ENCODE measurements around the gene POLRMT.

GRCh38 chr19:588093-588740 is 45.1 kb downstream of the POLRMT start:
- no peak for TF ChIP-seq POLR2A (IDR thresholded peaks at IDR 0.05)
- peak; percentile 27 to 42 (median 36) for TF ChIP-seq CTCF (IDR thresholded peaks at IDR 0.05)

Data from right lobe of liver (tissue), 4 donors.